KG1 (cell line): Measurements from ENCODE around the gene RNF114.
"Not testable (repeated sequence)": the region's sequence is repeated elsewhere in the genome, so short reads cannot be mapped to it uniquely, and the experiment has no call there.

Experiments used
- DNase-seq: peaks from one replicate; lab custom pipeline; 2025; lab: John Stamatoyannopoulos, UW

RNF114 gene

GRCh38 chr20:49987015-49987867, 51.0 kb downstream of the RNF114 start:
- DNase-seq, result no peak

GRCh38 chr20:49987868-49988690, 51.9 kb downstream of the RNF114 start:
- DNase-seq, result no peak

GRCh38 chr20:49989234-49990065, 53.3 kb downstream of the RNF114 start:
- no peak for DNase-seq

- DNase-seq, result no peak
These were observed 54.1 kb downstream of the RNF114 start for GRCh38 chr20:49990271-49990720.

GRCh38 chr20:49993301-49993751, 57.1 kb downstream of the RNF114 start:
- no peak for DNase-seq

GRCh38 chr20:49995586-49995985, 59.4 kb downstream of the RNF114 start:
- no peak for DNase-seq

GRCh38 chr20:49998478-49999188, 62.4 kb downstream of the RNF114 start:
- DNase-seq, result not testable (repeated sequence)

GRCh38 chr20:49999329-49999728, 63.1 kb downstream of the RNF114 start:
- DNase-seq, result no peak

- not testable (repeated sequence) for DNase-seq
These were observed 64.5 kb downstream of the RNF114 start for GRCh38 chr20:50000548-50001222.

GRCh38 chr20:50001784-50002311, 65.7 kb downstream of the RNF114 start:
- DNase-seq, result no peak

- peak; percentile 9 for DNase-seq
These were observed 67.1 kb downstream of the RNF114 start for GRCh38 chr20:50003253-50003656.
